Smooth muscle cell (in vitro differentiated cells): Measurements from ENCODE around the gene PREPL. TPM values are rescaled to one million over a fixed set of nuclear protein-coding genes. Genes with fewer than 3 reads are reported as not detected.

ENCODE experiments used
- DNase-seq: peaks from one replicate; lab custom pipeline; 2025; ENCODE audit not compliant: unreplicated experiment; lab: John Stamatoyannopoulos, UW
- H2AFZ ChIP-seq: fragments of 200-600 bp; sonication (generic); 2 replicates; pipeline ENCODE4 v1.6.0; 2016; ENCODE audit warnings: antibody characterized with exemption, low read depth, mild to moderate bottlenecking
- H3F3A ChIP-seq: fragments of 200-600 bp; sonication (generic); 2 replicates; pipeline ENCODE4 v1.6.0; 2017; ENCODE audit warnings: antibody characterized with exemption, low read depth
- H3K27ac ChIP-seq: fragments of 200-600 bp; sonication (generic); 2 replicates; pipeline ENCODE4 v1.5.1; 2016; ENCODE audit warnings: low read depth, mild to moderate bottlenecking
- H3K27me3 ChIP-seq: fragments of 200-600 bp; sonication (generic); 2 replicates; pipeline ENCODE4 v1.6.1; 2016; ENCODE audit warnings: low read depth, mild to moderate bottlenecking
- H3K36me3 ChIP-seq: fragments of 200-600 bp; sonication (generic); 2 replicates; pipeline ENCODE4 v1.5.1; 2016; ENCODE audit warnings: low read depth
- H3K4me1 ChIP-seq: fragments of 200-600 bp; sonication (generic); 2 replicates; pipeline ENCODE4 v1.5.1; 2016; ENCODE audit warnings: low read depth
- H3K4me2 ChIP-seq: fragments of 200-600 bp; sonication (generic); 2 replicates; pipeline ENCODE4 v1.6.0; 2016; ENCODE audit warnings: mild to moderate bottlenecking
- H3K4me3 ChIP-seq: fragments of 200-600 bp; sonication (generic); 2 replicates; pipeline ENCODE4 v1.5.1; 2016; ENCODE audit warnings: mild to moderate bottlenecking
- H3K79me2 ChIP-seq: fragments of 200-600 bp; sonication (generic); 2 replicates; pipeline ENCODE4 v1.6.0; 2016; ENCODE audit warnings: low read depth, mild to moderate bottlenecking
- H3K9ac ChIP-seq: fragments of 200-600 bp; sonication (generic); 2 replicates; pipeline ENCODE4 v1.6.0; 2016; ENCODE audit warnings: low read depth
- H3K9me3 ChIP-seq: fragments of 200-600 bp; sonication (generic); replicated peaks from 2 replicates; pipeline ENCODE4 v1.5.1; 2016; ENCODE audit warnings: low read depth
- H4K20me1 ChIP-seq: fragments of 200-600 bp; sonication (generic); 2 replicates; pipeline ENCODE4 v1.6.0; 2016; ENCODE audit warnings: low read depth
- CTCF ChIP-seq: fragments of 200-600 bp; sonication (generic); IDR thresholded peaks from 2 replicates; pipeline ENCODE4 v1.5.1; 2017; ENCODE audit warnings: borderline replicate concordance, mild to moderate bottlenecking, antibody characterized with exemption; ENCODE audit not compliant: insufficient read depth, poor library complexity, severe bottlenecking
- WGBS: methylation state at CpG from one replicate; pipeline ENCODE4 v1.1.7; 2016; ENCODE audit warnings: low lambda C conversion rate; 5-methylcytosine and 5-hydroxymethylcytosine counted together
- polyA plus RNA-seq: library from polyadenylated mRNA; unstranded; fragments of >200 nt; fragmentation: Nextera tagmentation; extraction: Ambion mirVana; gene quantifications from 2 replicates; pipeline ENCODE4 v1.2.1, GENCODE V29; 2016
- total RNA-seq: library from RNA; depleted of rRNA; stranded (reverse); fragments of >200 nt; gene quantifications from 2 replicates; pipeline ENCODE4 v1.2.3, GENCODE V29; 2014

The PREPL gene
- total and polyA plus RNA-seq, 2 experiments from 2014 or later: 16.7 to 43.8 TPM

GRCh38 chr2:44351088-44351487 lies 10.2 kb downstream of the PREPL start:
- peak overlapping the region; percentile 51 for H3K27ac ChIP-seq
- no peaks in the 10 kb centered on the region for H3K27me3 ChIP-seq
- no peak for TF ChIP-seq CTCF
- H3K9me3 ChIP-seq: no peaks in the 10 kb centered on the region
- no peak overlapping the region for H2AFZ ChIP-seq
- no peaks in the 10 kb centered on the region for H3K4me1 ChIP-seq
- H4K20me1 ChIP-seq: peaks cover 68% of the 10 kb centered on the region
- no peak overlapping the region for H3K4me3 ChIP-seq
- H3K79me2 ChIP-seq: peaks cover 15% of the 10 kb centered on the region
- DNase-seq: no peak
- H3K4me2 ChIP-seq: no peak overlapping the region
- H3F3A ChIP-seq: peaks cover 3% of the 10 kb centered on the region
- 72% methylated on average over 4 of the region's 4 CpGs for WGBS
- no peaks in the 10 kb centered on the region for H3K36me3 ChIP-seq
- no peak overlapping the region for H3K9ac ChIP-seq

- no peak overlapping the region for H3K4me3 ChIP-seq
- H3K9me3 ChIP-seq: no peaks in the 10 kb centered on the region
- H2AFZ ChIP-seq: no peak overlapping the region
- 97% methylated on average over 10 of the region's 10 CpGs for WGBS
- TF ChIP-seq CTCF: no peak
- no peak overlapping the region for H3K4me2 ChIP-seq
- H3K27me3 ChIP-seq: no peaks in the 10 kb centered on the region
- no peaks in the 10 kb centered on the region for H3K4me1 ChIP-seq
- DNase-seq: no peak
- peaks cover 3% of the 10 kb centered on the region for H3F3A ChIP-seq
- H4K20me1 ChIP-seq: peaks cover 62% of the 10 kb centered on the region
- H3K9ac ChIP-seq: no peak overlapping the region
- no peaks in the 10 kb centered on the region for H3K36me3 ChIP-seq
- peaks cover 15% of the 10 kb centered on the region for H3K79me2 ChIP-seq
- no peak overlapping the region for H3K27ac ChIP-seq
Measured at GRCh38 chr2:44349506-44349905, 11.8 kb downstream of the PREPL start.

GRCh38 chr2:44348400-44348799 lies 12.9 kb downstream of the PREPL start:
- H3K4me2 ChIP-seq: peak overlapping the region; percentile 8
- no peaks in the 10 kb centered on the region for H3K4me1 ChIP-seq
- H3K9ac ChIP-seq: no peak overlapping the region
- H3K9me3 ChIP-seq: no peaks in the 10 kb centered on the region
- H3F3A ChIP-seq: peaks cover 3% of the 10 kb centered on the region
- no peak overlapping the region for H3K27ac ChIP-seq
- no peaks in the 10 kb centered on the region for H3K27me3 ChIP-seq
- peaks cover 61% of the 10 kb centered on the region for H4K20me1 ChIP-seq
- no peak overlapping the region for H3K4me3 ChIP-seq
- H3K36me3 ChIP-seq: no peaks in the 10 kb centered on the region
- TF ChIP-seq CTCF: no peak
- no peak overlapping the region for H2AFZ ChIP-seq
- H3K79me2 ChIP-seq: peaks cover 15% of the 10 kb centered on the region
- DNase-seq: no peak
- 42% methylated on average over 2 of the region's 2 CpGs for WGBS

GRCh38 chr2:44347526-44347925 lies 13.8 kb downstream of the PREPL start:
- Histone ChIP-seq H3K4me1 (no peaks in the 10 kb centered on the region), H3F3A (peaks cover 3% of the 10 kb centered on the region)

More at GRCh38 chr2:44347526-44347925, 13.8 kb downstream of the PREPL start:
- no peaks in the 10 kb centered on the region for H3K27me3 ChIP-seq
- no peaks in the 10 kb centered on the region for H3K36me3 ChIP-seq
- WGBS: 95% methylated on average over 2 of the region's 2 CpGs
- H2AFZ ChIP-seq: no peak overlapping the region
- H3K9ac ChIP-seq: no peak overlapping the region
- H3K4me2 ChIP-seq: no peak overlapping the region
- H3K79me2 ChIP-seq: peaks cover 15% of the 10 kb centered on the region
- no peak for TF ChIP-seq CTCF
- no peak overlapping the region for H3K4me3 ChIP-seq
- no peaks in the 10 kb centered on the region for H3K9me3 ChIP-seq
- peaks cover 57% of the 10 kb centered on the region for H4K20me1 ChIP-seq
- no peak overlapping the region for H3K27ac ChIP-seq
- DNase-seq: no peak
